Activated T-cell treated with anti-CD3 and anti-CD28 coated beads for 48 hours (primary cell): ENCODE results near the gene LTBP3.

Source experiments
- DNase-seq: peaks from one replicate; pipeline ENCODE4 v3.0.0-alpha.2; 2020; ENCODE audit warnings: low read depth

LTBP3 gene

GRCh38 chr11:65585396-65586246 is 27.5 kb upstream of the LTBP3 start:
- DNase-seq, result no peak

GRCh38 chr11:65584723-65585171 is 26.6 kb upstream of the LTBP3 start:
- no peak for DNase-seq

DNA sequence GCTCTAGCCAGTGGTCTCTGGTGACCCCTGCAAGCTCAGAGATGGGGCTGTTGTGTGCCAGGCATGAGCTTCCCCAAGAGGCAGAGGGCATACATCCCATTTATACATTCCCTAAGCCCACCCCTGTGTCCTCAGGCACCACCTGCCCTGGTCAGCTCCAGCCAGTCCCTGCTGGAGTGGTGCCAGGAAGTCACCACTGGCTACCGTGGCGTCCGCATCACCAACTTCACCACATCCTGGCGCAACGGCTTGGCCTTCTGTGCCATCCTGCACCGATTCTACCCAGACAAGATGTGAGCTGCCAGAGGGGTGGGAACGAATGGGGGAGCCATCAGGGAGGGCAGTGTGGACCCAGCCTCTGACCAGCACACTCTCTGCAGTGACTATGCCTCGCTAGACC is 25.9 kb upstream of the LTBP3 start:
- DNase-seq, result no peak

- DNase-seq, result no peak
These were observed 25.4 kb upstream of the LTBP3 start for GRCh38 chr11:65583589-65583988.

DNA sequence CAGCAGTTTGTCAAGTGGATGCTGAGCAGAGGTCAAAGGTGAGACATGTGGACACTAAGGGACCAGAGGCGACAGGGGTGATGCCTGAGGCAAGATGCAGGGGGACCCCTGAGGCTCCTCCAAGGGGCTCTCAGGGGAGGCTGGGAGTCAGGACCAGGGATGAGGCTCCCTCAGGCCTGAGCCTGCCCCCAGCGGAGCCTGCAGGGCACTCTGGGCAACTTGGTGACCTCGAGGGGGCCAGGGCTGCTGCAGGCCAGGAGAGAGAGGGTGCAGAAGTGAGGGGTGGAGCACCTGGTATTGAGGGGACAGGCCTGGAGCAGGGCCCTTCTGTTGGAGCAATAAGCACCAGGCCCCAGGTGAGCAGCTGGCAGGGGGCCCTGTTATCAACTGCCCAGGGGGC is 23.8 kb upstream of the LTBP3 start:
- DNase-seq, result no peak

- no peak for DNase-seq
These were observed 22.6 kb upstream of the LTBP3 start for GRCh38 chr11:65580756-65581155.

GRCh38 chr11:65580031-65580692 is 22.0 kb upstream of the LTBP3 start:
- DNase-seq, result no peak

DNA sequence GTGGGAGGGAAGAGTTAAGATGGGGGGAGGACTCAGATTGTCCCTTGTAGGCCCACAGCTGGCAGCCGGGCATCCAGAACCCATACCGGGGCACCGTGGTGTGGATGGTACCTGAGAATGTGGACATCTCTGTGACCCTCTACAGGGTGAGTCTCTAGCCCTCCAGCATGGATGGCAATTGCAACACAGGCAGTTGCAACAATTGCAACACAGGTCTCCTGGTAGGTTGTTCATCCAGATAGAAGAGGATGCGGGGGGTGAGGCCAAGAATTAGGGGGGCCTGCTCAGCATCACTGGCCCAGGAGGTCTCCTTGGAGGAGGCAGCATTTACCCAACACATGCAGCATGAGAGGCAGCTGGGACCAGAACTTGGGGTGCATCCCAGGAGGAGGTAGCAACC is 21.1 kb upstream of the LTBP3 start:
- no peak for DNase-seq

- no peak for DNase-seq
These were observed 20.5 kb upstream of the LTBP3 start for GRCh38 chr11:65578667-65579066.

- DNase-seq, result no peak
These were observed 20.0 kb upstream of the LTBP3 start for GRCh38 chr11:65578134-65578533.

DNA sequence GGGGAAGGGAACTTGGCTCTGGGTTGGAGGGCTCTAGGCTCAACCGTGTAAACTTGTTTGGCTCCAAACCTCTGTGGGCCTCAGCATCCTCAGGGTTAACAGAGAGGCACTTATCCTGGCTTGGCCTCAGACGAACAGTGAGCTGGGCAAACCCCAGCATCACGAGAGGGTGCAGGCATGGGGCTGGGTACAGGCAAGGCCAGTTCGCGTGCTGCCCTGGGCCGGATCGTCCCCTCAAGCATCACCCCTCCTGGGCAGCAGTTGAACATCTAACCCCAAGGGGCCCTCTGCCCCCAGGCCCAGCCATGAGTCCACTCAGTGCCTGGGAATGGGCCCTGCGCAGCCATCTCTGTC is 19.6 kb upstream of the LTBP3 start:
- DNase-seq, result no peak

DNA sequence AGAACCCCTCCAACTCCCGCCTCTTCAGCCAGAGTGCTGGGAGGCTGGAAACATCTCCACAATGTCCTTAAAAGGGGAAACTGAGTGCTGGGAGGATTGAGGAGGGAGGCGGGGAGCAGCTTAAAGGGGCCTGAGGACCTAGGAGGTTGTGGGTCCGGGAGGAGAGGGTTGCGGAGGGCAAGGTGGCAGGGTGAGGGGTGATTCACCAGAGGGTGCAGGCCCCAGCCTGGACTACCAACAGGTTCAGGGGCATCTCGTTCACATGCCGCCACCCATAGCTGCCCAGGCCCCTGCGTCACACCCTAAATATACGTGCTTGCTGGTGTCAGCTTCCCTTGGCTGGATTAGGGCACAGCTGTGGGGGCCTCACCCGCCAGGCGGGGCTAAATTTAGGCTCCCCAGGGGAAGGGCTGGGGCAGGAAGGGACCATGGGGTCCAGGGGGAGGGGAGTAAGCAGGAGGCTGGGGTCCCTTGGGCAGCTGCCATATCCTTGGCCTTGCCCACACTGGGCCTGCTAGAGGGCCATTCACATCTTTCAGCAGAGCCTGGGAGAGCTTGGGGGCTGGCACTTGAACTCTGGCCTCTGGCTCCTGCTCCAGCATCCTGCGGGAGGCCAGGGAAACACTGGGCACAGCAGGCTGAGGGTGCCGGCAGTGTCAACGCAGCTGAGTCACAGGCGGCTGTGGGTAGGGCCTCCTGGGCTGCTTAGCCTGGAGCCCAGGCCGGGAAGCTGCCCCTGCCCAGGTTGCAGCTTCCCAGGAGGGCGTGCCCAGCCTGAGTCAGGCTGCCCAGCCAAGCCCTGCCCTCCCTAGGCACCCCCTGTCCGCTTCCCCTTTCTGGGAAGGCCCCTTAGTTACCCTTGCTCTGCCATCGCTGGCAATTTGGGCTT is 19.0 kb upstream of the LTBP3 start:
- DNase-seq, result no peak

DNA sequence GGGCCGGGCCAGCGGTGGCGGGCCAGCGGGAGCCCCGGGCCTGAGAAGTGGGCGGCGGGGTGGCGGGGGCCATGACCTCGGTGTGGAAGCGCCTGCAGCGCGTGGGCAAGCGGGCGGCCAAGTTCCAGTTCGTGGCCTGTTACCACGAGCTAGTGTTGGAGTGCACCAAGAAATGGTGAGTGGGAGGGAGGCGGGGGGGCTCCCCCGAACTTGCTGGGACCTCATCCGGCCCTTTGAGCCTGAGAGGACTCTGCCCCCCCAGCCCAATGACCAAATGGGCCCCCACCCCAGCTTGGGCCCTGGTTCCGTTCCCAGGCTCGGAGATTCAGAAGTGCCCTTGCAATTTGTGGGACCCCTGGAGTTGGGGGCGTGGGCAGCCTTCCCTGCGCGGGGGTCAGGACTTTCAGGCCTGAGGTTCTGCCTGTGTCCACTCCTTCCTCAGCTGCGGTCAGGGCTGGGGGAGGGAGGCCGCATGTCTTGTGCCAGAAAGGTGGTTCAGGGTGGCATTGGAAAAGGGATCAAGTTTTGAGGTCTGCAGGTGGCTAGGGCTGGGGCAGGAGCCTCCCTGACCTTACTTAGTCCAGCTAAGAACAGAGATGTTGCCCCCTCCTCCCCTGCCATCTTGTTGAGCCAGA is 18.2 kb upstream of the LTBP3 start:
- DNase-seq, result no peak

GRCh38 chr11:65575568-65576231 is 17.5 kb upstream of the LTBP3 start, which contains the start of gene EHBP1L1:
Gene EHBP1L1, plus strand, starts transcription at chr11:65576053. Its CDS starts 250 bp downstream, at chr11:65576303.
- peak; percentile 74 for DNase-seq

GRCh38 chr11:65574811-65575567 is 16.8 kb upstream of the LTBP3 start:
- no peak for DNase-seq

- DNase-seq, result peak; percentile 94
These were observed 16.1 kb upstream of the LTBP3 start for GRCh38 chr11:65574109-65574810.

DNA sequence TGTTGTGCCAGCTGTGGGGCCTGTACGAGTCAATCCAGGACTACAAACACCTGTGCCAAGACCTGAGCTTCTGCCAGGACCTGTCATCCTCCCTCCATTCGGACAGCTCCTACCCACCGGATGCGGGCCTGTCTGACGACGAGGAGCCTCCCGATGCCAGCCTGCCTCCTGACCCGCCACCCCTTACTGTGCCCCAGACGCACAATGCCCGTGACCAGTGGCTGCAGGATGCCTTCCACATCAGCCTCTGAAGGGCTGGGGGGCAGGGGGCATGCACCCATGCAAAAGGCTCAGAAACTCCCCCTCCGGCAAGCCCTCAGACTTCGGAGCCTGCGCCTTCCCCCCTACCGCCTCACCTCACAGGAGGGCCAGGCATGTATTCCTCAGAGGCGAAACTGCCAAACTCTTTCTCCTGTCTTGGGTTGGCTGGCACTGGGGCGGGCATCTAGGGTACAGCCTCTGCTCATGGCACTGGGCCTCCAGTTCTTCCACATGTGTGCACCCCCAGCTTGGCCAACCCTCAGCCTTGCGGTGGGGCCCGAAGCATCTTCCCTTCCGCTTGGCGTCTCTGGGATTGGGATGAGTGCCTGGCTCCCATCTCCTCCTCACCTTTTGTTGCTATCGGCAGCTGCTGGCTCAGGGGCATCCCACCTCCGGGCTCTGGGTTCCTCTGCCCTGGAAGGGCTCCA is 15.4 kb upstream of the LTBP3 start:
- DNase-seq, result no peak

DNA sequence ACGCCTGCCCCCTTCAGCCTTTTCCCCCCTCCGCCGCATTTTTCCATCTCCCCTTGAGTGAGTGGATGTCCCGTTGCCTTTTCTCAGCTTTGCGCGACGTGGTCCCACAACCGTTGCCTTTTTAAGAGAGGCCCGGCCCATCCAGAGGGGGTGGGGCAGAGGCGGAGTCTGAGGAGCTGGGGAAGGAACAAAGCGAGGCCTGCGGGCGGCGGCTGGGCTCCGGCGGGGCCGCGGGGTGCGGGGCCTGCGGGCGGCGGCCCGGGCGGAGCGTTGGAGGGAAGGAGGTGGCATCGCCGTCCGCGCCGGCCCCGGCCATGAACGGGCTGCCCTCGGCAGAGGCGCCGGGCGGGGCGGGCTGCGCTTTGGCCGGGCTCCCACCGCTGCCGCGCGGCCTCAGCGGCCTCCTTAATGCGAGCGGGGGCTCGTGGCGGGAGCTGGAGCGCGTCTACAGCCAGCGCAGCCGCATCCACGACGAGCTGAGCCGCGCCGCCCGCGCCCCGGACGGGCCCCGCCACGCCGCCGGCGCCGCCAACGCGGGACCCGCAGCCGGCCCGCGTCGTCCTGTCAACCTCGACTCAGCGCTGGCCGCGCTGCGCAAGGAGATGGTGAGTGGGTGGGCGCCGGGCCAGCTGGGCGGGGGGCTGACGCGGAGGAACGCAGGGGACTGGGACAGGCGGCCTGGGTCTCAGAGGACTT is 14.3 kb upstream of the LTBP3 start, which contains the start of gene FAM89B:
Gene FAM89B (plus strand): TSS at position 183 of the 696 bp plus-strand sequence. CDS start 132 bp downstream, at position 315.
- DNase-seq, result peak; percentile 84

- DNase-seq, result no peak
These were observed 13.8 kb upstream of the LTBP3 start for GRCh38 chr11:65571940-65572339.
